Ishikawa (cell line): ENCODE measurements around the gene MRFAP1.

ENCODE experiments used
- CEBPB ChIP-seq: IDR thresholded peaks from 2 replicates; pipeline ENCODE4 v1.6.1; 2012
- EGR1 ChIP-seq: IDR thresholded peaks from 2 replicates; pipeline ENCODE4 v1.6.1; 2012
- MAX ChIP-seq: IDR thresholded peaks from 2 replicates; pipeline ENCODE4 v1.6.1; 2012
- NFIC ChIP-seq: IDR thresholded peaks from 2 replicates; pipeline ENCODE4 v1.6.1; 2012
- RAD21 ChIP-seq: IDR thresholded peaks from 2 replicates; pipeline ENCODE4 v1.6.1; 2012; ENCODE audit warnings: low read depth
- REST ChIP-seq: IDR thresholded peaks from 2 replicates; pipeline ENCODE4 v1.6.1; 2012; ENCODE audit warnings: low read depth, mild to moderate bottlenecking
- TAF1 ChIP-seq: IDR thresholded peaks from 2 replicates; pipeline ENCODE4 v1.6.1; 2012; ENCODE audit warnings: low read depth, mild to moderate bottlenecking
- TCF12 ChIP-seq: IDR thresholded peaks from 2 replicates; pipeline ENCODE4 v1.6.1; 2012; ENCODE audit warnings: low read depth
- TEAD4 ChIP-seq: IDR thresholded peaks from 2 replicates; pipeline ENCODE4 v1.6.1; 2012
- USF1 ChIP-seq: IDR thresholded peaks from 2 replicates; pipeline ENCODE4 v1.6.1; 2012

- TF ChIP-seq TAF1 (no peak), EGR1 (no peak), RAD21 (no peak), REST (no peak), TEAD4 (no peak), TCF12 (no peak), CEBPB (no peak), MAX (no peak), NFIC (no peak), USF1 (no peak)
Observed at GRCh38 chr4:6676722-6677558, 36.5 kb downstream of the MRFAP1 start.
